GM23338 (cell line): ENCODE measurements around the gene KSR2.

Experiments
- CREB1 ChIP-seq: fragments of 250-450 bp; sonication (Bioruptor Pico); IDR thresholded peaks from 2 replicates; pipeline ENCODE4 v1.5.0; 2020; ENCODE audit warnings: low read depth, mild to moderate bottlenecking, moderate library complexity
- CTCF ChIP-seq, 2 experiments: fragments of 200-600 bp in 1 of 2; sonication (generic) in 1 of 2; conservative IDR thresholded peaks; 2 replicates each; pipeline versions ENCODE4 v1.5.1 to v1.6.1; 2016 to 2017; ENCODE audit warnings: antibody characterized with exemption in 2 of 2, low read depth in 2 of 2, mild to moderate bottlenecking in 2 of 2, moderate library complexity in 1 of 2
- EZH2 ChIP-seq: fragments of 200-600 bp; sonication (generic); IDR thresholded peaks from one replicate; pipeline ENCODE4 v1.8.0; 2017; ENCODE audit warnings: antibody characterized with exemption, mild to moderate bottlenecking, low read depth; ENCODE audit not compliant: unreplicated experiment
- JUNB ChIP-seq: IDR thresholded peaks from one replicate; pipeline ENCODE4 v1.6.1; 2016; ENCODE audit warnings: antibody characterized with exemption; ENCODE audit not compliant: unreplicated experiment
- REST ChIP-seq: IDR thresholded peaks from one replicate; pipeline ENCODE4 v1.6.1; 2018; ENCODE audit warnings: antibody characterized with exemption; ENCODE audit not compliant: unreplicated experiment

GRCh38 chr12:117518594-117519270 is 450.1 kb downstream of the KSR2 start:
- TF ChIP-seq CTCF (conservative IDR thresholded peaks at IDR 0.05; ENCODE audit: low read depth in 2 of 2) = no peak
- TF ChIP-seq EZH2 = no peak
- TF ChIP-seq REST = no peak
- TF ChIP-seq JUNB = no peak
- no peak for TF ChIP-seq CREB1
